Right lobe of liver (tissue), 6 donors: ENCODE data around the gene VKORC1. TPM values are rescaled to one million over a fixed set of nuclear protein-coding genes. Genes with fewer than 3 reads are reported as not detected.

Experiments
- ATAC-seq, 4 donors: fragments of 200-7000 bp; cut with Tn5 transposase; one replicate each; pipeline ENCODE4 v1.9.1; 2020; ENCODE audit warnings: mild to moderate bottlenecking in 4 of 4, moderate library complexity in 4 of 4
- DNase-seq, 3 donors: peaks; one replicate each; pipeline ENCODE4 v3.0.0-alpha.2; 2020
- H3K27ac ChIP-seq, 3 donors: fragments of 200-600 bp; one replicate each; pipeline ENCODE4 v1.8.0; 2022
- H3K27me3 ChIP-seq, 2 donors: fragments of 200-600 bp; one replicate each; pipeline ENCODE4 v1.8.0; 2022
- H3K36me3 ChIP-seq, 4 donors: fragments of 200-600 bp; sonication (generic) in 1 of 4; one replicate each; pipeline versions ENCODE4 v1.5.1 to v1.8.0; 2017 to 2022; ENCODE audit warnings: control low read depth in 1 of 4
- H3K4me1 ChIP-seq, 4 donors: fragments of 200-600 bp; sonication (generic) in 1 of 4; one replicate each; pipeline versions ENCODE4 v1.5.1 to v1.8.0; 2017 to 2022; ENCODE audit warnings: control low read depth in 1 of 4
- H3K4me3 ChIP-seq, 3 donors: fragments of 200-600 bp; one replicate each; pipeline ENCODE4 v1.8.0; 2022
- H3K9me3 ChIP-seq, 4 donors: fragments of 200-600 bp; sonication (generic) in 1 of 4; one replicate each; pipeline versions ENCODE4 v1.5.1 to v1.8.0; 2017 to 2022; ENCODE audit warnings: control low read depth in 1 of 4
- CTCF ChIP-seq, 4 donors: fragments of 200-600 bp in 3 of 4; fragments of 450-650 bp in 1 of 4; IDR thresholded peaks; one replicate each; pipeline versions ENCODE4 v1.5.1 to v1.8.0; 2016 to 2022; ENCODE audit warnings: antibody characterized with exemption in 4 of 4, mild to moderate bottlenecking in 2 of 4
- POLR2A ChIP-seq: fragments of 450-650 bp; IDR thresholded peaks from one replicate; pipeline ENCODE4 v1.6.1; 2017; ENCODE audit warnings: antibody characterized with exemption, mild to moderate bottlenecking
- WGBS: methylation state at CpG from one replicate; pipeline ENCODE4 v1.1.6; 2018; ENCODE audit warnings: low coverage, low lambda C conversion rate; ENCODE audit not compliant: insufficient coverage; ENCODE audit errors: missing lambda C conversion rate; 5-methylcytosine and 5-hydroxymethylcytosine counted together
- intact Hi-C, 2 donors: fragments of 100-400 bp; cut with DNase I; formaldehyde crosslinking; loops; one replicate each; pipeline versions ENCODE4 v1.11.2 to v1.14.1; 2022
- total RNA-seq, 6 experiments: library from RNA; depleted of rRNA in 2 of 6; stranded (reverse); fragments of >200 nt in 2 of 6; fragmentation: NEBNext Ultra II Directional in 3 of 6; extraction: Animal tissue kit (Norgen Biotek cat#: 25700) in 3 of 6; gene quantifications; one replicate each; pipeline versions ENCODE4 v1.1.0 to v1.2.4, GENCODE V29; 2016 to 2023
- donor health status: DM: no; HTN: yes; CAD: no.
- donor health status: DM: no; HTN: no; CAD: no.
- donor health status: DM: no; HTN: no; CAD: no.
- donor health status: DM: no; HTN: yes; CAD: no.
- donor health status: DM: no; HTN: yes; CAD: no.

Gene VKORC1
- total RNA-seq, 6 experiments from 2014 or later, result 102 to 297 (median 199) TPM

- DNase-seq, result peak; percentile 75 to 92 (median 84)
- H3K36me3 ChIP-seq, result peaks cover 0 to 11% (median 0%) of the 10 kb centered on the region in 4 donors
- H3K9me3 ChIP-seq, result no peaks in the 10 kb centered on the region
- no peaks in the 10 kb centered on the region for H3K27me3 ChIP-seq
- 46% methylated on average over 3 of the region's 22 CpGs for WGBS
- peak within 1 kb of the TSS; percentile 31 to 62 (median 54) for H3K4me3 ChIP-seq
- TF ChIP-seq CTCF (IDR thresholded peaks at IDR 0.05), result no peak
- TF ChIP-seq POLR2A, result peak; percentile 64
- peaks cover 0 to 8% (median 3%) of the 10 kb centered on the region in 4 donors for H3K4me1 ChIP-seq
- peak within 1 kb of the TSS; percentile 22 to 45 (median 29) for H3K27ac ChIP-seq
- intact Hi-C loops, result no loop called here
- peak; percentile 69 to 87 (median 82) for ATAC-seq
Measured at GRCh38 chr16:31135535-31136286, 41.1 kb upstream of the VKORC1 start, which contains the start of gene PRSS8. Gene PRSS8, minus strand, starts transcription at chr16:31135727. Its CDS starts 229 bp downstream, at chr16:31135498.

GRCh38 chr16:31134625-31135534 is 40.3 kb upstream of the VKORC1 start:
- Histone ChIP-seq H3K27me3 (no peaks in the 10 kb centered on the region), H3K9me3 (no peaks in the 10 kb centered on the region), H3K4me3 (peak overlapping the region; percentile 31 to 62 (median 54)), H3K27ac (peak overlapping the region; percentile 22 to 45 (median 29)), H3K36me3 (peaks cover 0 to 17% (median 0%) of the 10 kb centered on the region in 4 donors), H3K4me1 (peaks cover 0 to 2% (median 0%) of the 10 kb centered on the region in 4 donors)
- TF ChIP-seq CTCF (IDR thresholded peaks at IDR 0.05) (peak in 1 of 4 donors; percentile 29), POLR2A (peak; percentile 24)
- DNase-seq (no peak), ATAC-seq (peak; percentile 22 to 59 (median 42))
- WGBS, result 23% methylated on average over 15 of the region's 18 CpGs
- intact Hi-C loops, result no loop called here

- no peak overlapping the region for H3K27ac ChIP-seq
- TF ChIP-seq CTCF (IDR thresholded peaks at IDR 0.05), result no peak
- no peak for TF ChIP-seq POLR2A
- peaks cover 0 to 2% (median 0%) of the 10 kb centered on the region in 4 donors for H3K4me1 ChIP-seq
- no peaks in the 10 kb centered on the region for H3K27me3 ChIP-seq
- H3K9me3 ChIP-seq, result no peaks in the 10 kb centered on the region
- H3K4me3 ChIP-seq, result peak overlapping the region in 1 of 3 donors; percentile 62
- intact Hi-C loops, result no loop called here
- peaks cover 0 to 17% (median 0%) of the 10 kb centered on the region in 4 donors for H3K36me3 ChIP-seq
- WGBS, result 48% methylated on average over 3 of the region's 5 CpGs
- ATAC-seq (no peak), DNase-seq (no peak)
Measured at GRCh38 chr16:31134091-31134571, 39.5 kb upstream of the VKORC1 start.

- no peak for ATAC-seq
- no peaks in the 10 kb centered on the region for H3K27me3 ChIP-seq
- H3K4me1 ChIP-seq, result peaks cover 0 to 2% (median 0%) of the 10 kb centered on the region in 4 donors
- peaks cover 0 to 17% (median 0%) of the 10 kb centered on the region in 4 donors for H3K36me3 ChIP-seq
- WGBS, result 88% methylated on average over 2 of the region's 6 CpGs
- no peak for DNase-seq
- no peaks in the 10 kb centered on the region for H3K9me3 ChIP-seq
- intact Hi-C loops, result no loop called here
- no peak overlapping the region for H3K27ac ChIP-seq
- no peak overlapping the region for H3K4me3 ChIP-seq
- TF ChIP-seq CTCF (IDR thresholded peaks at IDR 0.05), result no peak
- no peak for TF ChIP-seq POLR2A
Measured at GRCh38 chr16:31133046-31133501, 38.5 kb upstream of the VKORC1 start.
